ENCODE measurements around the gene MCC.

- TF ChIP-seq CTCF (IDR thresholded peaks at IDR 0.05) (no peak), POLR2A (IDR thresholded peaks at IDR 0.05) (no peak)
Observed at GRCh38 chr5:113257545-113257944, 230.7 kb downstream of the MCC start.
